Coronary artery (tissue), 2 donors: ENCODE results near the gene SLC35F2.

Experiments used
- DNase-seq: peaks from one replicate; pipeline ENCODE4 v3.0.0-alpha.2; 2017; ENCODE audit warnings: low spot score
- H3K27ac ChIP-seq, 2 donors: fragments of 200-600 bp; sonication (generic); one replicate each; pipeline ENCODE4 v1.5.1; 2016 to 2019
- H3K4me3 ChIP-seq: fragments of 200-600 bp; sonication (generic); 2 replicates; pipeline ENCODE4 v1.5.1; 2016; ENCODE audit warnings: mild to moderate bottlenecking, moderate library complexity
- CTCF ChIP-seq: fragments of 200-600 bp; sonication (generic); IDR thresholded peaks from one replicate; pipeline ENCODE4 v1.5.1; 2019; ENCODE audit warnings: antibody characterized with exemption

Gene SLC35F2

GRCh38 chr11:107804211-107804610 is 54.4 kb downstream of the SLC35F2 start:
- DNase-seq = no peak
- H3K27ac ChIP-seq = no peak overlapping the region
- no peak for TF ChIP-seq CTCF
- H3K4me3 ChIP-seq = no peak overlapping the region

GRCh38 chr11:107801641-107802040 is 56.9 kb downstream of the SLC35F2 start:
- no peak for TF ChIP-seq CTCF
- Histone ChIP-seq H3K27ac (no peak overlapping the region), H3K4me3 (no peak overlapping the region)
- DNase-seq = no peak

- no peak for DNase-seq
- TF ChIP-seq CTCF = peak; percentile 89
- Histone ChIP-seq H3K4me3 (no peak overlapping the region), H3K27ac (no peak overlapping the region)
Measured at GRCh38 chr11:107799218-107799859, 59.2 kb downstream of the SLC35F2 start.

- no peak for DNase-seq
- Histone ChIP-seq H3K27ac (no peak overlapping the region), H3K4me3 (no peak overlapping the region)
- no peak for TF ChIP-seq CTCF
Measured at GRCh38 chr11:107792049-107792443, 66.5 kb downstream of the SLC35F2 start.

- no peak for DNase-seq
- Histone ChIP-seq H3K27ac (no peak overlapping the region), H3K4me3 (no peak overlapping the region)
- no peak for TF ChIP-seq CTCF
Measured at GRCh38 chr11:107791343-107792048, 67.1 kb downstream of the SLC35F2 start.

GRCh38 chr11:107789767-107790166 is 68.8 kb downstream of the SLC35F2 start:
- Histone ChIP-seq H3K27ac (no peak overlapping the region), H3K4me3 (no peak overlapping the region)
- TF ChIP-seq CTCF = no peak
- no peak for DNase-seq

GRCh38 chr11:107787733-107788132 is 70.9 kb downstream of the SLC35F2 start:
- H3K4me3 ChIP-seq = no peak overlapping the region
- no peak for DNase-seq
- TF ChIP-seq CTCF = no peak
- no peak overlapping the region for H3K27ac ChIP-seq
